ENCODE measurements around the gene SPOCK1.
"Not testable (repeated sequence)": the region's sequence is repeated elsewhere in the genome, so short reads cannot be mapped to it uniquely, and the experiment has no call there.

Gene SPOCK1

DNA sequence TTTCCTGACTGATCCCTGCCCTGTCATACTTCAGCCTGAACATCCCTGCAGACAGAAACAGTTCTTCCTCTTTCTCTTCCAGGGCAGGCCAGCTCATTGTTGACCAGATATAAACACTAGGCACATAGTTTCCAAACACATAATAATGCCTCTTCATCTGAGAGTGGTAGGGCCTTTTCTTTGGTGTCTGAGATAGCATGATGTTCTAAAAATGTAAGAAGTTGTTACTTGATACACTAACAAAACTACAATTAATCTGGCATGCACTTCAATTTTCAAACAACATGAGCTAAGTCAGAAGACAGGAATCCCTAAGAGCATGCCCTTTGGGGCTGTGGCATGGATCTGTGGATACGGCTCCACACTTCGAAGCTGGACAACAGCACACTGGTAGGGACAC, 246.6 kb downstream of the SPOCK1 start:
- Mint-ChIP-seq H3K4me3 (no peak overlapping the region), H3K27me3 (no peaks in the 10 kb centered on the region), H3K4me1 (no peaks in the 10 kb centered on the region), H3K36me3 (no peaks in the 10 kb centered on the region), H3K27ac (no peak overlapping the region), H3K9me3 (peaks cover 0 to 3% of the 10 kb centered on the region in 2 donors)
- no peak for ATAC-seq (replicated peaks)
- no peak for DNase-seq

- DNase-seq (no peak), ATAC-seq (replicated peaks) (no peak)
- Mint-ChIP-seq H3K27me3 (no peaks in the 10 kb centered on the region), H3K9me3 (no peaks in the 10 kb centered on the region), H3K4me1 (no peaks in the 10 kb centered on the region), H3K36me3 (no peaks in the 10 kb centered on the region), H3K4me3 (no peak overlapping the region), H3K27ac (no peak overlapping the region)
These were observed 248.7 kb downstream of the SPOCK1 start for GRCh38 chr5:137250421-137250820.

GRCh38 chr5:137248527-137248926, 250.6 kb downstream of the SPOCK1 start:
- Mint-ChIP-seq H3K4me3 (no peak overlapping the region), H3K4me1 (no peaks in the 10 kb centered on the region), H3K27ac (no peak overlapping the region), H3K9me3 (no peaks in the 10 kb centered on the region), H3K36me3 (no peaks in the 10 kb centered on the region), H3K27me3 (no peaks in the 10 kb centered on the region)
- DNase-seq, result no peak
- ATAC-seq (replicated peaks), result no peak

DNA sequence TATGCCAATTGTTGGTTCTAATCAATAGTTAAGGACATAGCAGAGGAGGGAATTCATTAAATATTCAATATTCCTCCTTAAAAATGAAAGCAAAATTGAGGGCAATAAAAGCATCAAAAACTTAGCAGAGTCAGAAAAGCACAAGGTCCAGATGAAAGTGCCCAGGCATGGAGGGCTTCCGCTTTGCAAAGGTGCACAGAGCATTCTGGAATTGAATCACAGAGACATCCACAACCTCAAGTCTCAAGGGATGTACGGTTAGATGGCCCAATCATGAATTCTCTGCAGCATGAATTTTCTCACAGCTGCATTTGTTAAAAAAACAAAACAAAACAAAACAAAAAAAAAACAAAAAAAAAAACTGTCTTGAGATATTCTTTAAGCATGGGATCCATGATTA, 253.7 kb downstream of the SPOCK1 start:
- Mint-ChIP-seq H3K4me1 (no peaks in the 10 kb centered on the region), H3K4me3 (no peak overlapping the region), H3K9me3 (peaks cover 1 to 5% of the 10 kb centered on the region in 2 donors), H3K36me3 (no peaks in the 10 kb centered on the region), H3K27ac (no peak overlapping the region), H3K27me3 (no peaks in the 10 kb centered on the region)
- ATAC-seq (replicated peaks) (no peak), DNase-seq (no peak)

- ATAC-seq (replicated peaks) (no peak), DNase-seq (no peak)
- Mint-ChIP-seq H3K27me3 (peaks cover 4 to 6% of the 10 kb centered on the region in 2 donors), H3K27ac (no peak overlapping the region), H3K4me1 (no peaks in the 10 kb centered on the region), H3K9me3 (peaks cover 1 to 5% of the 10 kb centered on the region in 2 donors), H3K36me3 (no peaks in the 10 kb centered on the region), H3K4me3 (no peak overlapping the region)
These were observed 258.8 kb downstream of the SPOCK1 start for GRCh38 chr5:137240285-137240684.

DNA sequence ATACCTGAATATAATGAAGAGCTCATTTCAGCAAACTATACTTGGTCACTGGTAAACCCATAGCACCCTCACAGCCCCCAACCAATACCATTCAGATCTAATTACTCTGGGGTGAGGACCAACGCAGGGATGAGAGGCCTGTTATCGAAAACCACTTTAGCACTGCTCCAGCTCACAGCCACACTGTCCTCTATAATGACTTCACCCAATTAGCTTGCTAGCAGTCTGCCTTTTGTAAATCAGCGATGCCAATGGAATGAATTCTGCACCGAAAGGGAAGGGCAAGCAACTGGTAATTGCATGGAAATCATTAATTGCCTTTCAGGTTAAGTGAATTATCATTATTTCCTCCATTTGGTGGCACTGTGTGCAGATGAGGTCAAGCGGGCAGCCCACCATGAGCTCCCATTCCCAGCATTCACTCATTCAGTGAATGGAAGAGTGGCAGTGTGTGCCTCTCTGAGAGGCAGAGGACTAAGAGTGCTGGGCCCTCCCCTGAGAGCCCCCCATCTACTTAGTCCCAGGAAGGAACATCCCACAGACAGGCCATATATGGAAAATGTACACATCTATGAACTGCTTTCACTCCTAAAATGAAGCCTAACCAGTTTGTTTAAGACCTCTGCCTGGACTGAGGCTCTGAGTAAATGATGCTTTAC, 262.1 kb downstream of the SPOCK1 start:
- H3K27me3 Mint-ChIP-seq, result peaks cover 6 to 10% of the 10 kb centered on the region in 2 donors
- H3K4me3 Mint-ChIP-seq, result no peak overlapping the region
- DNase-seq (no peak), ATAC-seq (replicated peaks) (no peak)
- no peak overlapping the region for H3K27ac Mint-ChIP-seq
- no peaks in the 10 kb centered on the region for H3K9me3 Mint-ChIP-seq
- no peaks in the 10 kb centered on the region for H3K36me3 Mint-ChIP-seq
- no peaks in the 10 kb centered on the region for H3K4me1 Mint-ChIP-seq

DNA sequence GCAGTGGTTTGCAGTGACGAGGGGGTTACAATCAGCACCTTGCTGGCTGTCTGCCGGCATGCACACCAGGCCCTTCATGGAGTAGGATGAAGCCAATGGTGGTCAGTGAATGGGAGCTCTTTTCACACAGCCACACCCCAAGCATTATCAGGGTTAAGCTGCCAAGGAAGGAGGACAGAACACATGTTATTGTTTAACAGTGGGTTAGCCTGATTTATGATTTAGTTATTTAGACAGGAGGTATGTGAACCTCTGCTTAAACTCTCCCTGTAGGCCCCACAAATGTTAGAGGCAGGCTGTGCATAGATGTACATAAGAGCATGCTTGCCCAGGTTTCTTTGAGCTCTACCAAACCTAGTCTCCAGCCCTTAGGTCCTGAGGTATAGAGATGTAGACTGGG, 262.9 kb downstream of the SPOCK1 start:
- H3K27me3 Mint-ChIP-seq, result peaks cover 6 to 10% of the 10 kb centered on the region in 2 donors
- H3K4me3 Mint-ChIP-seq, result no peak overlapping the region
- no peaks in the 10 kb centered on the region for H3K4me1 Mint-ChIP-seq
- no peaks in the 10 kb centered on the region for H3K36me3 Mint-ChIP-seq
- H3K9me3 Mint-ChIP-seq, result no peaks in the 10 kb centered on the region
- no peak overlapping the region for H3K27ac Mint-ChIP-seq
- ATAC-seq (replicated peaks) (no peak), DNase-seq (no peak)

DNA sequence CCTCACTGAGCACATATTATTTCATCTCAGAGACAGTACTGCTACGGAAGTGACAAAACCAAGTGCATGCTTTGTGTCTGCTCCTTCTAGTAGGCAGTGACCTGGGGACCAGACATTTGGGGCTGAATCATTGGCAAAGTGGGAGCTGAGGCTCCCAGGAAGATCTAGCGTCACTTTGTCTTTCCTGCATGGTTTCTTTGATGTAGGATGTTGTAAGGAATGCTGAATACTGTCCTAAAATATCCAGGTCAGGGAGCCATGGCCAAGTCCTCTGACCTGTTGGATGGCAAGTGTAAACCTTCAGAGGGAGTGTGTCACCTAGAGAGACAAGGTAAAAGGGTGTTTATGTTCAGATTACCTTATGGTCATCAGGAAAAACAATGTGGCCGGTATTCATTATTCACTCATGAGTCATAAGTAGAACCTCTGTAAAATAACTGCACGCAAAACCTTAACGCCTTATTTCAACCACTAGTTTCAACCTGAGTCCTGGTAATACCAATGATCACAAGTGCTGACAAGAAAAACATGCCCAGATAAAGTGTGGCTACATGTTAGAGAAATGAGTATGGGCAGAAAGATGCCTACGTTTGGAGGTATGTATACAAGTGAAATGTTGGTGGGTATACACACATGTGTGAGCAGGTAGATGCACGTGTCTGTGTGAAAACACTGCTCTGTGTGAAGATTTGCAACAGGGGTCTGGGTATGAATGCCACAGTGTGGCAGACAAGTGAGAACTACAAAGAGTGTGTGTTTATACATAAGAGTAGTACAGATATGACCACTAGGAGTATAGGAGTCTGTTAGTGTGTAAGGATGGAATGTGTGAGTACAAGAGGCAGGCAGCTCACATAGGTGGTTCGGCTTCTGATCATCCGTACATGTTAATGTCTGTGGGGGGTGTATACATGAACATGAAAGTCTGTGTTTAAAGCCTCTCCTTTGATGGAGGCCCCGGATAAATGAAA, 263.9 kb downstream of the SPOCK1 start:
- DNase-seq (no peak), ATAC-seq (replicated peaks) (no peak)
- Mint-ChIP-seq H3K4me3 (no peak overlapping the region), H3K36me3 (no peaks in the 10 kb centered on the region), H3K27me3 (peaks cover 6 to 10% of the 10 kb centered on the region in 2 donors), H3K27ac (no peak overlapping the region), H3K4me1 (no peaks in the 10 kb centered on the region), H3K9me3 (no peaks in the 10 kb centered on the region)

DNA sequence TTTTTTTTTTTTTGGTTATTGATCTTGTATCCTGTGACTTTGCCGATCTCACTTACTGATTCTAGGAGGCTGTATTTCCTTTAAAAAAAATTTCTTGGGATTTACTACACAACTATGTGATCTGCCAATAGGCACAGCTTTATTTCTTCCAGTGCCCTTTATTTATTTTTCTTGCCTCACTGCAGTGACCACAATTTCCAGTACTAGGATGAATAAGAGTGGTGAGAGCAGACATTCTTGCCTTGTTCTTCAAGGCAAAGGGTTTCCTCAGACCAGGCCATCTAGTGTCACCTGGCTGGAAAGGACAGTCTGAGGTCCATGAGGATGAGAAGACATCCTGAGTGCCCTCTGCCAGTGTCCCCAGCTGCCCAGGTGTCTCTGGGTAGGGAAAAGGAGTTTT, 265.4 kb downstream of the SPOCK1 start:
- peaks cover 6 to 10% of the 10 kb centered on the region in 2 donors for H3K27me3 Mint-ChIP-seq
- no peak for DNase-seq
- H3K9me3 Mint-ChIP-seq, result no peaks in the 10 kb centered on the region
- no peak for ATAC-seq (replicated peaks)
- no peak overlapping the region for H3K27ac Mint-ChIP-seq
- H3K4me1 Mint-ChIP-seq, result no peaks in the 10 kb centered on the region
- H3K4me3 Mint-ChIP-seq, result no peak overlapping the region
- no peaks in the 10 kb centered on the region for H3K36me3 Mint-ChIP-seq

DNA sequence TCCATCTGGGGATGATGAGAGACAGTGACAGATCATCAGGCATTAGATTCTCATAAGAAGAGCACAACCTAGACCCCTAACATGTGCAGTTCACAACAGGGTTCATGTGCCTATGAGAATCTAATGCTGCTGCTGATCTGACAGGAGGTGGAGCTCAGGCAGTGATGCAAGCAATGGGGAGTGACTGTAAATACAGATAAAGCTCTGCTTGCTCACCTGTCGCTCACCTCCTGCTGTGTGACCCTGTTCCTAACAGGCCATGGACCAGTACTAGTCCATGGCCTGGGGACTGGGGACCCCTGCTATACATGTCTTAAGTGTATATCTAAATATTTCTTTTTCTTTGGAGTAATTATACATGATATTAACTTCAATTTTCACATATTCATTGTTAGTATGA, 265.8 kb downstream of the SPOCK1 start:
- not testable (repeated sequence) for ATAC-seq (replicated peaks); H3K27ac Mint-ChIP-seq; H3K4me1 Mint-ChIP-seq; H3K27me3 Mint-ChIP-seq; H3K9me3 Mint-ChIP-seq; H3K4me3 Mint-ChIP-seq; DNase-seq; H3K36me3 Mint-ChIP-seq

DNA sequence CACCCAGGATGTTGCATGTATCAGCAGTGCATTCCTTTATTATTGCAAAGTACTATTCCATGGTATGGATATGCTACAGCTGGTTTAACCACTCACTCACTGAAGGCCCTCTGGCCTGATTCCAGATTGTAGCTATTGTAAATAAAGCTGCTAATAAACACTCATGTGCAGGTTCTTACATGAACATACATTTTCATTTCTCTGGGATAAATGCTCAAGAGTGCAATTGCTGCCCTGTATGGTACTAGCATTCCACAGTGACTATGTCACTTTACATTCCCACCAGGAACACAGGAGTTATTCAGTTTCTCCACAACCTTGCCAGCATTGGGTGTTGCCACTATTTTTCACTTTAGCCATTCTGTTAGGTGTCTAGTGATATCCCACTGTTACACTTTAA, 267.6 kb downstream of the SPOCK1 start:
- H3K4me3 Mint-ChIP-seq, result no peak overlapping the region
- no peak overlapping the region for H3K27ac Mint-ChIP-seq
- ATAC-seq (replicated peaks) (no peak), DNase-seq (no peak)
- H3K36me3 Mint-ChIP-seq, result no peaks in the 10 kb centered on the region
- H3K4me1 Mint-ChIP-seq, result no peaks in the 10 kb centered on the region
- peaks cover 0 to under 1% of the 10 kb centered on the region in 2 donors for H3K9me3 Mint-ChIP-seq
- peaks cover 2 to 10% of the 10 kb centered on the region in 2 donors for H3K27me3 Mint-ChIP-seq

DNA sequence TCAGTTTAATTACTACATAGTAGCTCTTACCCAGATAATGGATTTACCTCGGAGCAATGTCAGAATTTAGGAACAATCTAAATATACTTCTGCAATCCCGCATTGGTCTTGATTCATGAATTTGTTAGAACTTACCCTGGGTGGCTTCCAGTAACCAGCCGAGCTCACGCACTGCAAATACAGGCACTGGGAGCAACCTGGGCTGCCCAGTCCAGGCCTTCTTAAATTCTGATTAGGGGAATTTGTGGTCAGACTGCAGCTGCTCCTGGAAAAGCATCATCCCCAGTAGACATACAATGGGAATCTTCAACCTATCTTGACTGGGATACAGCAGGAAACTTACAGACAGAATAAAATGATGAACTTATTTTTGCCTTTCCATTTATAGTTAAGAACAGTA, 270.3 kb downstream of the SPOCK1 start:
- no peaks in the 10 kb centered on the region for H3K36me3 Mint-ChIP-seq
- no peak overlapping the region for H3K4me3 Mint-ChIP-seq
- peaks cover 0 to 4% of the 10 kb centered on the region in 2 donors for H3K9me3 Mint-ChIP-seq
- no peak for ATAC-seq (replicated peaks)
- H3K4me1 Mint-ChIP-seq, result no peaks in the 10 kb centered on the region
- DNase-seq, result no peak
- H3K27ac Mint-ChIP-seq, result no peak overlapping the region
- no peaks in the 10 kb centered on the region for H3K27me3 Mint-ChIP-seq

DNA sequence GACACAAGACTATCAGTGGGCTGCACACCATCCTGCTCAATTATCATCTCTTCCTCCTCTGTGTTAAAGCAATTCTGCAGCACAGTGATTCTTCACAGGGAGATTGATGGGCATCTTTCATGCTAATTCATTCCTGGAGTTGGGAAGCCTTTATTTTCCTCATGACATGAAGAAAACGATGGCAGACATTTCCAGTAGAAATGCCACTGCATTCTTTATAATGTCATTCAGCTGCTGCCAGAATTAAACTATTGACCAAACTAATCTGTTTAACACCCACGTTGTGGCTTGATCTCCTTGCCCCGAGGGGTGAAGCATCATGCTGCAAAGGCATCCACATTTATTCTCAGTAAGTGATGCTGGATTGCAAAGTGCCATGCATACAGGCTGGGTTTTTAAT, 273.0 kb downstream of the SPOCK1 start:
- Mint-ChIP-seq H3K27me3 (peaks cover 0 to 4% of the 10 kb centered on the region in 2 donors), H3K36me3 (no peaks in the 10 kb centered on the region), H3K9me3 (peaks cover 0 to 4% of the 10 kb centered on the region in 2 donors), H3K4me3 (no peak overlapping the region), H3K4me1 (no peaks in the 10 kb centered on the region), H3K27ac (no peak overlapping the region)
- DNase-seq (no peak), ATAC-seq (replicated peaks) (no peak)

DNA sequence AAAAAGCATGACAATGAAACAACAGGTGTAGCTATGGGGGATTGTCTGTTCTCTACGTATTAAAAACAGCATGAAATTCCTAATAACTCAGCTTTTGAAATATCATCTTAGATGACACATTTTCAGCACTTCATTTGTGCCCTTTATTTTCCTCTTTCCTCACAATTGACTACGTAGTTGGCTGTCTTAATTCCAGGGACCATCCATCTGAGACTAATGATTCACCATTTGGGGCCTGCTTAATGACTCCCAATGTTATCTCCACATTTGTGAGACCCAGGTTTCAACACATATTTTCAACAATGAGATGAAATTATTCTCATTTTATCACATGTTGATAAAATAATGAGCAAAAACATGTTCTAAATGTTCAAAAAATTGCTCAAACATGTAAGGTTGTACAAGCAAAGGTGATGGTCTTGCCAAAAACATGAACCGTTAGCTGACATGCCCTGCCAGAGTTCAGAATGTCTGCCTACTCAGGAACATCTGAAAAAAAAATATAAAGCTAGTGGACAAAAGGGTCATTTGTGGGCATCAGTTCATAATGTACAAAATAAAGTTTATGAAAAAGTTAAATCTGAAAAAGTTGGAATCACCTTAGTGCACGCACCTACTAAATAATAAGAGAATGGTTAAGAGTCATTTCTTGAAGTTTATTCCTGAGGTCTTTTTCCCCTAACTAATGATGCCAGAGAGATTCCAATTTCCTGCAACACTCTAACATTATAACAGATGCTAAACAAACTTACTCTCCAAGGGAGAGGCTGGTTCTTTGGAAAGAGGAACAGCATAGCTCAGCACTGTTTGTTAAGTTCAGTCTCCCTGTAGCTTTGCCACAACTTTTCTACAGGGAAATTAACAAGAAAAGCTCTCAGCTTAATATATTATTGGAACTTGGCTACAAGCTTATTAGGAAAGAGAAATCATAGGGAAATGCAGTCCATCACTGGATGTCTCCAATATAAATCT, 275.5 kb downstream of the SPOCK1 start:
- DNase-seq, result no peak
- peaks cover 0 to 17% of the 10 kb centered on the region in 2 donors for H3K27me3 Mint-ChIP-seq
- no peak overlapping the region for H3K27ac Mint-ChIP-seq
- no peaks in the 10 kb centered on the region for H3K36me3 Mint-ChIP-seq
- H3K4me3 Mint-ChIP-seq, result no peak overlapping the region
- peaks cover 0 to 4% of the 10 kb centered on the region in 2 donors for H3K9me3 Mint-ChIP-seq
- no peak for ATAC-seq (replicated peaks)
- no peaks in the 10 kb centered on the region for H3K4me1 Mint-ChIP-seq

All from stimulated activated naive B cell treated with anti-CD40 and anti-IgM and Interleukin-4, amounts not matched to agents 10 μg/mL and 1 μg/mL and 100 μg/mL, for 72 hours (primary cell).